ENCODE measurements around the gene LIMCH1. TPM values are rescaled to one million over a fixed set of nuclear protein-coding genes. Genes with fewer than 3 reads are reported as not detected.
"Not testable (repeated sequence)": the region's sequence is repeated elsewhere in the genome, so short reads cannot be mapped to it uniquely, and the experiment has no call there.

Gene LIMCH1
- total RNA-seq, 3 donors from 2014 or later (not counting 1 experiment from before 2014, with no cell fraction given), result 0.05 TPM; not detected in 2

DNA sequence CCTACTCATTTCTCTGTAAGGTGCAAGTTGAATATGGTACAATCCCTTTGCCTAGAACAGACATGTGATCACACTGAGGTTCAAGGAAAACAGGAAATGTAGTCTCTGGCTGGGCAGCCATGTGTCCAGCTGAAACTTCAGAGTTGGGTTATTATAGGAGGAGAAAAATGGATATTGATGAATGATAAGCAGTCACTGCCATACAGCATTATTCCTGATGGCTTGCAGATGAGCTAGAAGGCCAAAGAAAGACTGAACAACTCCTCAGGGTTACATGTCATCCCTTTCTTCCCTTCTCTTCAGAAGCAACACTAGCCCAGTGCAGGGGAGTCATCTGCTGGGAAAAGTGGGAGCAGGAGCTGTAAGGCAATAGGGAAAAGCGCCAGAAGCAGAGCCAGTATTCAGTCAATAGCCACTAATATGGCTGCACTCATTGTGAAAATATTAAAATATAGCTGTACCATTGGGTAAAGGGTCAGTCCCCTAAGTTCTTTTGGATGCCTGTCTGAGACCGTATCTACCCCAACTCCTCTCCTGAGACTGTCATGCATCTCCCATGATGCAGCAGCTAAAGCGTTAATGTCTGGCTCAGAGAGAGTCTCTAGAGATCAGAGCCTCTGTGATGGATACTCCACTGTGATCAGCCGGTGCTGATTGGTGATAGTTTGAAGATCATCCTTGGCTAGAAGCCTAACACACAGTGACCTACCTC lies 190.1 kb downstream of the LIMCH1 start:
- DNase-seq, result no peak
- no peak overlapping the region for H3K4me3 ChIP-seq (ENCODE audit: low read length)
- H3K9me3 ChIP-seq (ENCODE audit: control insufficient read depth, insufficient read depth, low read length), result no peaks in the 10 kb centered on the region
- intact Hi-C loops (cut with micrococcal nuclease), result no loop called here
- H3K27me3 ChIP-seq (ENCODE audit: control insufficient read depth, insufficient read depth, low read length), result no peaks in the 10 kb centered on the region
- Mint-ChIP-seq H3K27me3 (ENCODE audit: low read depth in 2 of 2) (no peaks in the 10 kb centered on the region), H3K4me3 (no peak overlapping the region), H3K9me3 (peaks cover 4 to 9% of the 10 kb centered on the region in 2 donors), H3K27ac (no peak overlapping the region), H3K36me3 (peaks cover 7% of the 10 kb centered on the region), H3K4me1 (no peaks in the 10 kb centered on the region)
- no peaks in the 10 kb centered on the region for H3K4me1 ChIP-seq (ENCODE audit: control insufficient read depth, insufficient read depth, low read length)
- WGBS (ENCODE audit: insufficient coverage), result 88% methylated on average over 4 of the region's 4 CpGs
- no peaks in the 10 kb centered on the region for H3K36me3 ChIP-seq (ENCODE audit: control insufficient read depth, insufficient read depth, low read length)
- no peak for TF ChIP-seq CTCF (IDR thresholded peaks at IDR 0.05)
- no peak for ATAC-seq
- no peak overlapping the region for H3K27ac ChIP-seq (ENCODE audit: low read length)

GRCh38 chr4:41728573-41728913 lies 190.6 kb downstream of the LIMCH1 start:
- Histone ChIP-seq H3K9me3 (ENCODE audit: control insufficient read depth, insufficient read depth, low read length) (no peaks in the 10 kb centered on the region), H3K36me3 (ENCODE audit: control insufficient read depth, insufficient read depth, low read length) (no peaks in the 10 kb centered on the region), H3K4me3 (ENCODE audit: low read length) (no peak overlapping the region), H3K4me1 (ENCODE audit: control insufficient read depth, insufficient read depth, low read length) (no peaks in the 10 kb centered on the region), H3K27ac (ENCODE audit: low read length) (no peak overlapping the region), H3K27me3 (ENCODE audit: control insufficient read depth, insufficient read depth, low read length) (no peaks in the 10 kb centered on the region)
- H3K4me3 Mint-ChIP-seq, result no peak overlapping the region
- 93% methylated on average over 3 of the region's 3 CpGs for WGBS (ENCODE audit: insufficient coverage)
- H3K4me1 Mint-ChIP-seq, result no peaks in the 10 kb centered on the region
- ATAC-seq, result no peak
- no peaks in the 10 kb centered on the region for H3K27me3 Mint-ChIP-seq (ENCODE audit: low read depth in 2 of 2)
- peaks cover 4 to 9% of the 10 kb centered on the region in 2 donors for H3K9me3 Mint-ChIP-seq
- peaks cover 7% of the 10 kb centered on the region for H3K36me3 Mint-ChIP-seq
- no peak overlapping the region for H3K27ac Mint-ChIP-seq
- TF ChIP-seq CTCF (IDR thresholded peaks at IDR 0.05), result no peak
- intact Hi-C loops (cut with micrococcal nuclease), result no loop called here
- no peak for DNase-seq

GRCh38 chr4:41731569-41732126 lies 193.7 kb downstream of the LIMCH1 start:
- no peak for DNase-seq
- no peaks in the 10 kb centered on the region for H3K4me1 ChIP-seq (ENCODE audit: control insufficient read depth, insufficient read depth, low read length)
- WGBS (ENCODE audit: insufficient coverage), result 45% methylated on average over 12 of the region's 12 CpGs
- H3K27ac ChIP-seq (ENCODE audit: low read length), result no peak overlapping the region
- no peak overlapping the region for H3K27ac Mint-ChIP-seq
- no peak overlapping the region for H3K4me3 ChIP-seq (ENCODE audit: low read length)
- H3K36me3 Mint-ChIP-seq, result no peaks in the 10 kb centered on the region
- no peak for ATAC-seq
- no peak for TF ChIP-seq CTCF (IDR thresholded peaks at IDR 0.05)
- intact Hi-C loops (cut with micrococcal nuclease), result no loop called here
- no peaks in the 10 kb centered on the region for H3K27me3 ChIP-seq (ENCODE audit: control insufficient read depth, insufficient read depth, low read length)
- no peak overlapping the region for H3K4me3 Mint-ChIP-seq
- peaks cover 0 to 4% of the 10 kb centered on the region in 2 donors for H3K27me3 Mint-ChIP-seq (ENCODE audit: low read depth in 2 of 2)
- no peaks in the 10 kb centered on the region for H3K36me3 ChIP-seq (ENCODE audit: control insufficient read depth, insufficient read depth, low read length)
- H3K9me3 ChIP-seq (ENCODE audit: control insufficient read depth, insufficient read depth, low read length), result no peaks in the 10 kb centered on the region
- H3K9me3 Mint-ChIP-seq, result peaks cover 4% of the 10 kb centered on the region in 2 donors
- H3K4me1 Mint-ChIP-seq, result no peaks in the 10 kb centered on the region

- peaks cover 0 to 4% of the 10 kb centered on the region in 2 donors for H3K27me3 Mint-ChIP-seq (ENCODE audit: low read depth in 2 of 2)
- ATAC-seq, result no peak
- no peaks in the 10 kb centered on the region for H3K4me1 ChIP-seq (ENCODE audit: control insufficient read depth, insufficient read depth, low read length)
- no peaks in the 10 kb centered on the region for H3K4me1 Mint-ChIP-seq
- no peaks in the 10 kb centered on the region for H3K27me3 ChIP-seq (ENCODE audit: control insufficient read depth, insufficient read depth, low read length)
- no peak overlapping the region for H3K4me3 Mint-ChIP-seq
- DNase-seq, result no peak
- no peak overlapping the region for H3K4me3 ChIP-seq (ENCODE audit: low read length)
- H3K36me3 Mint-ChIP-seq, result no peaks in the 10 kb centered on the region
- intact Hi-C loops (cut with micrococcal nuclease), result no loop called here
- TF ChIP-seq CTCF (IDR thresholded peaks at IDR 0.05), result no peak
- H3K9me3 ChIP-seq (ENCODE audit: control insufficient read depth, insufficient read depth, low read length), result no peaks in the 10 kb centered on the region
- no peak overlapping the region for H3K27ac Mint-ChIP-seq
- whole genome bisulfite sequencing (ENCODE audit: insufficient coverage), result 83% methylated on average over 2 of the region's 3 CpGs
- no peaks in the 10 kb centered on the region for H3K36me3 ChIP-seq (ENCODE audit: control insufficient read depth, insufficient read depth, low read length)
- peaks cover 0 to 2% of the 10 kb centered on the region in 2 donors for H3K9me3 Mint-ChIP-seq
- H3K27ac ChIP-seq (ENCODE audit: low read length), result no peak overlapping the region
Observed at GRCh38 chr4:41734371-41734770, 196.4 kb downstream of the LIMCH1 start.

DNA sequence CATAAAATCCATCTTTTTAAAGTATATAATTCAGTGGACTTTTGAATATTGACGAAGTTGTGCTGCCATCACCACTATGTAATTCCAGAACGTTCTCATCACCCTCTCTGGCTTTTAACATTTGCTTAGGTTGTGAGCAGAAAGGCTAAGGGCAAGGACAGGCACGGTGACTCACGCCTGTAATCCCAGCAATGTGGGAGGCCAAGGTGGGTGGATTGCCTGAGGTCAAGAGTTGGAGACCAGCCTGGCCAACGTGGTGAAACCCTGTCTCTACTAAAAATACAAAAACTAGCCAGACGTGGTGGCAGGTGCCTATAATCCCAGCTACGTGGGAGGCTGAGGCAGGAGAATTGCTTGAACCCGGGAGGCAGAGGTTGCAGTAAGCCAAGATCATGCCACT lies 199.5 kb downstream of the LIMCH1 start:
- H3K4me1 ChIP-seq (ENCODE audit: control insufficient read depth, insufficient read depth, low read length); H3K36me3 Mint-ChIP-seq; H3K4me3 Mint-ChIP-seq; H3K9me3 Mint-ChIP-seq; DNase-seq; H3K4me3 ChIP-seq (ENCODE audit: low read length); H3K27me3 ChIP-seq (ENCODE audit: control insufficient read depth, insufficient read depth, low read length); H3K4me1 Mint-ChIP-seq; H3K27ac ChIP-seq (ENCODE audit: low read length); ATAC-seq; H3K27ac Mint-ChIP-seq; H3K9me3 ChIP-seq (ENCODE audit: control insufficient read depth, insufficient read depth, low read length); H3K36me3 ChIP-seq (ENCODE audit: control insufficient read depth, insufficient read depth, low read length); intact Hi-C loops (cut with micrococcal nuclease): not testable (repeated sequence)
- H3K27me3 Mint-ChIP-seq (ENCODE audit: low read depth in 2 of 2), result peaks cover 6 to 14% of the 10 kb centered on the region in 2 donors
- 81% methylated on average over 5 of the region's 8 CpGs for WGBS (ENCODE audit: insufficient coverage)
